Suprapubic skin (tissue), 4 donors: ENCODE results near the gene MTMR3. TPM values are rescaled to one million over a fixed set of nuclear protein-coding genes. Genes with fewer than 3 reads are reported as not detected.

Experiments
- DNase-seq, 2 donors: peaks; one replicate each; pipeline ENCODE4 v3.0.0-alpha.2; 2019; ENCODE audit warnings: low spot score in 2 of 2
- H3K27ac ChIP-seq: fragments of 200-600 bp; sonication (generic); one replicate; pipeline ENCODE4 v1.5.1; 2019
- H3K27me3 ChIP-seq: fragments of 200-600 bp; sonication (generic); one replicate; pipeline ENCODE4 v1.5.1; 2019
- H3K36me3 ChIP-seq: fragments of 200-600 bp; sonication (generic); one replicate; pipeline ENCODE4 v1.5.1; 2019
- H3K4me1 ChIP-seq: fragments of 200-600 bp; sonication (generic); one replicate; pipeline ENCODE4 v1.5.1; 2019
- H3K4me3 ChIP-seq: fragments of 200-600 bp; sonication (generic); one replicate; pipeline ENCODE4 v1.5.1; 2019; ENCODE audit warnings: mild to moderate bottlenecking
- H3K9me3 ChIP-seq: fragments of 200-600 bp; sonication (generic); one replicate; pipeline ENCODE4 v1.5.1; 2019
- CTCF ChIP-seq, 2 donors: fragments of 200-600 bp in 1 of 2; fragments of 450-650 bp in 1 of 2; sonication (generic) in 1 of 2; IDR thresholded peaks; one replicate each; pipeline ENCODE4 v1.5.1; 2016 to 2019; ENCODE audit warnings: antibody characterized with exemption in 2 of 2, mild to moderate bottlenecking in 1 of 2, moderate library complexity in 1 of 2
- EP300 ChIP-seq: sonication (generic); formaldehyde crosslinking; IDR thresholded peaks from one replicate; pipeline ENCODE4 v1.6.1; 2017; ENCODE audit warnings: antibody characterized with exemption
- POLR2A ChIP-seq, 2 donors: fragments of 450-650 bp; IDR thresholded peaks; one replicate each; pipeline ENCODE4 v1.6.1; 2017; ENCODE audit warnings: antibody characterized with exemption in 2 of 2, mild to moderate bottlenecking in 2 of 2, moderate library complexity in 2 of 2
- POLR2AphosphoS5 ChIP-seq, 3 donors: sonication (generic); formaldehyde crosslinking; IDR thresholded peaks; one replicate each; pipeline ENCODE4 v1.6.1; 2017; ENCODE audit warnings: antibody characterized with exemption in 3 of 3
- WGBS: methylation state at CpG from one replicate; pipeline ENCODE4 v1.1.5; 2018; 5-methylcytosine and 5-hydroxymethylcytosine counted together
- total RNA-seq, 4 donors: library from RNA; depleted of rRNA; stranded (reverse); fragments of >200 nt; gene quantifications; one replicate each; pipeline ENCODE4 v1.1.0, GENCODE V29; 2016

Gene MTMR3
- total RNA-seq, 4 donors from 2014 or later: 57.8 to 136 (median 66.0) TPM

GRCh38 chr22:30062950-30063349, 180.0 kb downstream of the MTMR3 start:
- no peak for TF ChIP-seq EP300
- TF ChIP-seq CTCF (IDR thresholded peaks at IDR 0.05): no peak
- no peak for TF ChIP-seq POLR2AphosphoS5 (IDR thresholded peaks at IDR 0.05)
- TF ChIP-seq POLR2A (IDR thresholded peaks at IDR 0.05): no peak
- no peaks in the 10 kb centered on the region for H3K9me3 ChIP-seq
- no peaks in the 10 kb centered on the region for H3K4me1 ChIP-seq
- no peak for DNase-seq
- no peak overlapping the region for H3K4me3 ChIP-seq
- H3K36me3 ChIP-seq: no peaks in the 10 kb centered on the region
- H3K27ac ChIP-seq: no peak overlapping the region
- H3K27me3 ChIP-seq: no peaks in the 10 kb centered on the region
- WGBS: 90% methylated on average over 1 of the region's 1 CpG

- Histone ChIP-seq H3K9me3 (no peaks in the 10 kb centered on the region), H3K4me3 (no peak overlapping the region), H3K27me3 (no peaks in the 10 kb centered on the region), H3K4me1 (no peaks in the 10 kb centered on the region), H3K27ac (no peak overlapping the region), H3K36me3 (no peaks in the 10 kb centered on the region)
- DNase-seq: no peak
- no peak for TF ChIP-seq CTCF (IDR thresholded peaks at IDR 0.05)
- no peak for TF ChIP-seq POLR2AphosphoS5 (IDR thresholded peaks at IDR 0.05)
Measured at GRCh38 chr22:30064172-30064571, 181.2 kb downstream of the MTMR3 start.

- no peaks in the 10 kb centered on the region for H3K9me3 ChIP-seq
- no peaks in the 10 kb centered on the region for H3K4me1 ChIP-seq
- H3K27me3 ChIP-seq: peaks cover 2% of the 10 kb centered on the region
- TF ChIP-seq EP300: no peak
- TF ChIP-seq POLR2A (IDR thresholded peaks at IDR 0.05): no peak
- TF ChIP-seq POLR2AphosphoS5 (IDR thresholded peaks at IDR 0.05): no peak
- TF ChIP-seq CTCF (IDR thresholded peaks at IDR 0.05): no peak
- WGBS: 73% methylated on average over 2 of the region's 2 CpGs
- H3K4me3 ChIP-seq: no peak overlapping the region
- DNase-seq: no peak
- H3K36me3 ChIP-seq: no peaks in the 10 kb centered on the region
- no peak overlapping the region for H3K27ac ChIP-seq
Measured at GRCh38 chr22:30073743-30074142, 190.8 kb downstream of the MTMR3 start.

GRCh38 chr22:30074147-30074546, 191.2 kb downstream of the MTMR3 start:
- Histone ChIP-seq H3K36me3 (no peaks in the 10 kb centered on the region), H3K27me3 (peaks cover 2% of the 10 kb centered on the region), H3K9me3 (no peaks in the 10 kb centered on the region), H3K4me1 (no peaks in the 10 kb centered on the region), H3K4me3 (no peak overlapping the region), H3K27ac (no peak overlapping the region)
- TF ChIP-seq POLR2A (IDR thresholded peaks at IDR 0.05) (no peak), CTCF (IDR thresholded peaks at IDR 0.05) (no peak), POLR2AphosphoS5 (IDR thresholded peaks at IDR 0.05) (no peak), EP300 (no peak)
- DNase-seq: no peak
- WGBS: 62% methylated on average over 3 of the region's 3 CpGs

GRCh38 chr22:30074994-30075393, 192.0 kb downstream of the MTMR3 start:
- DNase-seq: no peak
- H3K4me1 ChIP-seq: no peaks in the 10 kb centered on the region
- WGBS: 93% methylated on average over 3 of the region's 3 CpGs
- H3K9me3 ChIP-seq: no peaks in the 10 kb centered on the region
- no peak overlapping the region for H3K4me3 ChIP-seq
- no peak overlapping the region for H3K27ac ChIP-seq
- no peak for TF ChIP-seq POLR2A (IDR thresholded peaks at IDR 0.05)
- TF ChIP-seq EP300: no peak
- no peak for TF ChIP-seq CTCF (IDR thresholded peaks at IDR 0.05)
- no peak for TF ChIP-seq POLR2AphosphoS5 (IDR thresholded peaks at IDR 0.05)
- H3K27me3 ChIP-seq: peaks cover 5% of the 10 kb centered on the region
- no peaks in the 10 kb centered on the region for H3K36me3 ChIP-seq
